ENCODE data around the gene LMOD1. TPM values are rescaled to one million over a fixed set of nuclear protein-coding genes. Genes with fewer than 3 reads are reported as not detected.
"Not testable (repeated sequence)": the region's sequence is repeated elsewhere in the genome, so short reads cannot be mapped to it uniquely, and the experiment has no call there.

The LMOD1 gene
- total RNA-seq, 1 experiment from 2014 or later, result 0.42 TPM

- H3K36me3 ChIP-seq (replicated peaks; ENCODE audit: control insufficient read depth, insufficient read depth, low read length), result peaks cover 20% of the 10 kb centered on the region
- H3K27me3 ChIP-seq (ENCODE audit: control insufficient read depth, insufficient read depth, low read length), result not testable (repeated sequence)
Observed at GRCh38 chr1:201962382-201962781, 16.0 kb upstream of the LMOD1 start.

DNA sequence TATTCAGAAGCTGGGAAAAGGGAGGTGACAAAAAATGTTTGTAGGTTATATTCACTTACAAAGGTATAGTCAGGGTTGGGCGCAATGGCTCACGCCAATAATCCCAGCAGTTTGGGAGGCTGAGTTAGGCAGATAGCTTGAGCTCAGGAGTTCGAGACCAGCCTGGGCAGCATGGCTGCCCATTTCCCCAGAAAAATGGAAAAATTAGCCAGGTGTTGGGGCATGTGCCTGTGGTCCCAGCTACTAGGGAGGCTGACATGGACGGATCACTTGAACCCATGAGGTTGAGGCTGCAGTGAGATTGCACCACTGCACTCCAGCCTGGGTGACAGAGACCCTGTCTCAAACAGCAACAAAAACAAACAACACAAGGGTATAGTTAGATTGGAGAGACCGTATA is 12.0 kb upstream of the LMOD1 start:
- Histone ChIP-seq H3K36me3 (replicated peaks; ENCODE audit: control insufficient read depth, insufficient read depth, low read length) (peaks cover 11% of the 10 kb centered on the region), H3K4me3 (ENCODE audit: insufficient read depth, low read depth, low read length) (no peak overlapping the region), H3K27me3 (ENCODE audit: control insufficient read depth, insufficient read depth, low read length) (no peaks in the 10 kb centered on the region)
- no peak for DNase-seq

More at GRCh38 chr1:201962382-201962781, 16.0 kb upstream of the LMOD1 start:
- not testable (repeated sequence) for H3K4me3 ChIP-seq (ENCODE audit: insufficient read depth, low read depth, low read length); DNase-seq

DNA sequence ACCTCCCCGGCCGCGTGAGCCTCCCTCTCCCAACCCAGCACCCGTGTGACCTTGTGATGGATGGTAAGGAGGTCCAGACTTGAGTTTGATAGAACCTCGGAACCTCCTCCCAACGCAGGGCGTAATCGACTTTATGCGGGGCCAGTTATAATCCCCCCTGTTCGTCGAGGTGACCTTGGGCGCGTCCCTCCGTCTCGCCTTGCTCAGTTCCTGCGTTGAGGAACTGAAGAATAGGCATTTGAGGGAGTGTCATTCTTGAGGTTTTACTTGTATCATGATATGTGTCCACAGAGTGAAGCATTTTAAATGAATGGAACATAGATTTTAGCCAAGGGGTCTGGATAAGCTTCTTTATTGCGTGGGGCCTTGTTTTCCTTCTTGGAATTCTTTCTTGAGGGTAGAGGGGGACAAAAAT is 9.4 kb upstream of the LMOD1 start:
- no peak for DNase-seq
- peaks cover 5% of the 10 kb centered on the region for H3K36me3 ChIP-seq (replicated peaks; ENCODE audit: control insufficient read depth, insufficient read depth, low read length)
- H3K4me3 ChIP-seq (ENCODE audit: insufficient read depth, low read depth, low read length), result peak overlapping the region; percentile 82
- H3K27me3 ChIP-seq (ENCODE audit: control insufficient read depth, insufficient read depth, low read length), result no peaks in the 10 kb centered on the region

GRCh38 chr1:201955009-201955728 is 8.8 kb upstream of the LMOD1 start, which contains the start of gene TIMM17A:
TSS of gene TIMM17A (plus strand) at chr1:201955503. CDS start at chr1:201955527, 24 bp downstream.
- peak within 1 kb of the TSS; percentile 82 for H3K4me3 ChIP-seq (ENCODE audit: insufficient read depth, low read depth, low read length)
- peak; percentile 95 for DNase-seq
- peaks cover 5% of the 10 kb centered on the region for H3K36me3 ChIP-seq (replicated peaks; ENCODE audit: control insufficient read depth, insufficient read depth, low read length)
- H3K27me3 ChIP-seq (ENCODE audit: control insufficient read depth, insufficient read depth, low read length), result no peaks in the 10 kb centered on the region

DNA sequence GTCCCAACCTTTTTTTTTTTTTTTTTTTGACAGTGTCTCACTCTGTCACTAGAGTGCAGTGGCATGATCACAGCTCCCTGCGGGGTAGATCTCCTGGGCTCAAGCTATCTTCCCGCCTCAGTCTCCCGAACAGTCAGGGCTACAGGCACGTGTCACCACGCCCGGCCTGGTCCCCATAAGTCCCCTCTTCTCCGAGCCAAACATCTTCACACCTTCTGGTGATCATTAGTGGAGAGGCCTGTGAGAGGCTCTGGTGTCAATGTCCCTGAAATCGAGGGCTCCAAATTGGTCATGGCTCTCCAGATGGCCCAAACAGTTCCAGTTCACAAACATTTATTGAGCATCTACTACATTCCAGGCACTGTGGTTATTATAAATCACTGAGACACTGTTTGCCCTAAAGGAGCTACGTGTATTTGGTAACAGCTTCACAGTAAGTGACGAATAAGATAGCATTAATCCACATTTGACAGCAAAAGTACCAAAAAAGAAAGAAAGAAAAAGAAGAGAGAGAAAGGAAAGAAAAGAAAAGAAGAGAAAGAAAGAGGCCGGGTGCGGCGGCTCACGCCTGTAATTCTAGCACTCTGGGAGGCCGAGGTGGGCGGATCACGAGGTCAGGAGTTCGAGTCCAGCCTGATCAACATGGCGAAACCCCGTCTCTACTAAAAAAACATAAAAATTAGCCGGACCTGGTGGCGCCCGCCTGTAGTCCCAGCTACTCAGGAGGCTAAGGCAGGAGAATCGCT is 8.1 kb upstream of the LMOD1 start:
- Histone ChIP-seq H3K4me3 (ENCODE audit: insufficient read depth, low read depth, low read length) (peak overlapping the region; percentile 82), H3K27me3 (ENCODE audit: control insufficient read depth, insufficient read depth, low read length) (no peaks in the 10 kb centered on the region), H3K36me3 (replicated peaks; ENCODE audit: control insufficient read depth, insufficient read depth, low read length) (peaks cover 5% of the 10 kb centered on the region)
- no peak for DNase-seq

DNA sequence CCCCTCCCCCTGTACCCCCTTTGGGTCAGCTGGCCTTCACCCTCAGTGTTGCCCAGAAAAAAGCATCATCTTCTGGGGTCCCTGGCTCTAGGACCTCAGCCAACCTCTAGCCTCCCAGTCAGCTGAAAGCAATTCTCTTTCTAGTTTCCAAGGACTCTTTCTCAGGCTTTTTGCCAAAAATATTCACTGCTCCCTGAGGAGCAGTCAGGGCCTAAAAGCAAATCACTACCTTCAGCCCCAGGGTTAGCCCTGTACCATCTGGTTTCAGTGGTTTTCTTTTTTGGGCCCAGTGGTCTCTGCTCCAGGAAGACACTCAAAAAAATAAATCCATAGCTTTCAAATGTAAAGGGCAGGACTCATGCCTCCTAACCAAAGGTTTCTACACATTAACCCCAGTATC is 3.1 kb upstream of the LMOD1 start:
- peaks cover 24% of the 10 kb centered on the region for H3K27me3 ChIP-seq (ENCODE audit: control insufficient read depth, insufficient read depth, low read length)
- DNase-seq, result no peak
- H3K4me3 ChIP-seq (ENCODE audit: insufficient read depth, low read depth, low read length), result no peak overlapping the region
- H3K36me3 ChIP-seq (replicated peaks; ENCODE audit: control insufficient read depth, insufficient read depth, low read length), result no peaks in the 10 kb centered on the region

DNA sequence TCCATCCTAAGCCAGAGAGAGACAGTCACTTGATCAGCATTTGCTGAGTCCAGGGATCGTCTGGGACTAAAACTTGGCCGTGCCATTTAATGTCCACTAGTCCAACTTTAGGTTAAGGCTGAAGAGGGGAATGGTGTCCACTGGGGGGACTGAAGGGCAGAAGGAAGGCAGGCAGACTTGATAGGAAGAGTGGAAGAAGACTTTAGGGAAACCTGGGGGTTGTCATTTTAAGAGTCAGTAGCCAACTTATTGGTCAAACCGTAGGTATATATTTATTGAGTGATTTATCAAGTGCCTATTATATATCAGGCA is 1.3 kb upstream of the LMOD1 start:
- peaks cover 24% of the 10 kb centered on the region for H3K27me3 ChIP-seq (ENCODE audit: control insufficient read depth, insufficient read depth, low read length)
- H3K4me3 ChIP-seq (ENCODE audit: insufficient read depth, low read depth, low read length), result no peak overlapping the region
- no peak for DNase-seq

GRCh38 chr1:201945863-201946223 is 505 bp downstream of the LMOD1 start:
- Histone ChIP-seq H3K4me3 (ENCODE audit: insufficient read depth, low read depth, low read length) (peak overlapping the region; percentile 45), H3K27me3 (ENCODE audit: control insufficient read depth, insufficient read depth, low read length) (peaks cover 24% of the 10 kb centered on the region), H3K36me3 (replicated peaks; ENCODE audit: control insufficient read depth, insufficient read depth, low read length) (no peaks in the 10 kb centered on the region)
- no peak for DNase-seq

More for the DNA sequence above, 1.3 kb upstream of the LMOD1 start:
- no peaks in the 10 kb centered on the region for H3K36me3 ChIP-seq (replicated peaks; ENCODE audit: control insufficient read depth, insufficient read depth, low read length)

GRCh38 chr1:201945157-201945556 is 1.2 kb downstream of the LMOD1 start:
- peak; percentile 60 for DNase-seq
- Histone ChIP-seq H3K27me3 (ENCODE audit: control insufficient read depth, insufficient read depth, low read length) (peaks cover 24% of the 10 kb centered on the region), H3K36me3 (replicated peaks; ENCODE audit: control insufficient read depth, insufficient read depth, low read length) (no peaks in the 10 kb centered on the region), H3K4me3 (ENCODE audit: insufficient read depth, low read depth, low read length) (no peak overlapping the region)

DNA sequence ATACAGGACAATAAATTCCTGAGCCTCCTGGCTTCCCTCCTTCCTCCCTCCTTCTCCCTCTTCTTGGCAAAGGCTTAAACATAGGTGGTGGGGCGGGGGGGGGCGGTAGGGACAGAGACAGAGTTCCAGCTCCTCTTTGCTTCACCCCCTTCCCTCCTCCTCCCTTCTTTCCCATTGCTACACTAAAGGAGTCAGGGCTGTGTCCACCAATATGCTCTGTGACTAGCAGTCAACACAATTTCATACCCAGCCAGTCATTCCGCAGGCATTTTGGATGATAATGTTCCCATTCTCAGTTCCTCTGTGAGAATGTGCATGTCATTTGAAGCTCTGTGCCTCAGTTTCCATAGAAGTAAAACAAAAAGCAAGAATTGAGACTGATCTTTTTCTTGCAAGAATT is 1.7 kb downstream of the LMOD1 start:
- no peak for DNase-seq
- no peaks in the 10 kb centered on the region for H3K36me3 ChIP-seq (replicated peaks; ENCODE audit: control insufficient read depth, insufficient read depth, low read length)
- no peak overlapping the region for H3K4me3 ChIP-seq (ENCODE audit: insufficient read depth, low read depth, low read length)
- H3K27me3 ChIP-seq (ENCODE audit: control insufficient read depth, insufficient read depth, low read length), result peaks cover 24% of the 10 kb centered on the region

DNA sequence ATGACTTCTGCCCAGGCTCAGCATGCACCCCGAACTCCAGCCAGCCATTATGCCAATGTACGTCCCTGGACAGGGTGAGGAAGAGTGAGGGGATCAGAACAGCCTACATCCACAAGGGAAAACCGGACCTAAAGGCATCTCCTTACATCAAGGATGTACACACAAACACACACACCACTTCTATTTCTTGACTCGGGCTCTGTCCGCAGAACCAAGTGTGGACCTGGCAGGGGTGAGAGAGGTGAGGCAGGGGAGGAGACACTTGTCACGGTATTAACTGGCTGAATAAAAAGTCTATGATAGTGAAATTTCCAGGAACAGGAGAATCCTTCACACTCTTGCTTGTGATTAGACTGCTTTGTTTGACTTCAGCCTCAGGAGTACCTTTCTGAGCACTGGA is 2.3 kb downstream of the LMOD1 start:
- DNase-seq, result no peak
- Histone ChIP-seq H3K27me3 (ENCODE audit: control insufficient read depth, insufficient read depth, low read length) (peaks cover 23% of the 10 kb centered on the region), H3K4me3 (ENCODE audit: insufficient read depth, low read depth, low read length) (no peak overlapping the region), H3K36me3 (replicated peaks; ENCODE audit: control insufficient read depth, insufficient read depth, low read length) (no peaks in the 10 kb centered on the region)

- DNase-seq, result no peak
- no peak overlapping the region for H3K4me3 ChIP-seq (ENCODE audit: insufficient read depth, low read depth, low read length)
- H3K27me3 ChIP-seq (ENCODE audit: control insufficient read depth, insufficient read depth, low read length), result peaks cover 11% of the 10 kb centered on the region
- no peaks in the 10 kb centered on the region for H3K36me3 ChIP-seq (replicated peaks; ENCODE audit: control insufficient read depth, insufficient read depth, low read length)
Observed at GRCh38 chr1:201942129-201942495, 4.2 kb downstream of the LMOD1 start.

GRCh38 chr1:201941420-201942128 is 4.8 kb downstream of the LMOD1 start:
- DNase-seq, result peak; percentile 85
- peaks cover 6% of the 10 kb centered on the region for H3K27me3 ChIP-seq (ENCODE audit: control insufficient read depth, insufficient read depth, low read length)
- no peaks in the 10 kb centered on the region for H3K36me3 ChIP-seq (replicated peaks; ENCODE audit: control insufficient read depth, insufficient read depth, low read length)
- H3K4me3 ChIP-seq (ENCODE audit: insufficient read depth, low read depth, low read length), result peak overlapping the region; percentile 29

DNA sequence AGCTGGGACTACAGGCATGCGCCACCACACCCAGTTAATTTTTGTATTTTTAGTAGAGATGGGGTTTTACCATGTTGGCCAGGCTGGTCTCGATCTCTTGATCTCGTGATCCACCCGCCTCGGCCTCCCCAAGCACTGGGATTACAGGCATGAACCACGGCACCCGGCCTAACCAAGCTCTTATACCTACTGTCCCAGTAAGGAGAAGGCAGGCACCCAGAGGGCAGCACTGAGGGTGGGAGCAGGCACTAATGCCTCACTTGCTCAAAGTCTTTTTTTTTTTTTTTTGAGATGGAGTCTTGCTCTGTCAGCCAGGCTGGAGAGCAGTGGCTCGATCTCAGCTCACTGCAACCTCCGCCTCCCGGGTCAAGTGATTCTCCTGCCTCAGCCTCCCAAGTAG is 6.0 kb downstream of the LMOD1 start:
- not testable (repeated sequence) for DNase-seq; H3K27me3 ChIP-seq (ENCODE audit: control insufficient read depth, insufficient read depth, low read length); H3K36me3 ChIP-seq (replicated peaks; ENCODE audit: control insufficient read depth, insufficient read depth, low read length); H3K4me3 ChIP-seq (ENCODE audit: insufficient read depth, low read depth, low read length)

- no peaks in the 10 kb centered on the region for H3K27me3 ChIP-seq (ENCODE audit: control insufficient read depth, insufficient read depth, low read length)
- DNase-seq, result no peak
- no peak overlapping the region for H3K4me3 ChIP-seq (ENCODE audit: insufficient read depth, low read depth, low read length)
- H3K36me3 ChIP-seq (replicated peaks; ENCODE audit: control insufficient read depth, insufficient read depth, low read length), result no peaks in the 10 kb centered on the region
Observed at GRCh38 chr1:201939574-201939973, 6.8 kb downstream of the LMOD1 start.

All from H7 (cell line).